T-helper 9 cell (primary cell): Measurements from ENCODE around the gene CALD1.

Experiments used
- DNase-seq: peaks from one replicate; pipeline ENCODE4 v3.0.0-alpha.2; 2020

CALD1 gene

GRCh38 chr7:134932707-134933370, 153.4 kb downstream of the CALD1 start:
- DNase-seq, result no peak

DNA sequence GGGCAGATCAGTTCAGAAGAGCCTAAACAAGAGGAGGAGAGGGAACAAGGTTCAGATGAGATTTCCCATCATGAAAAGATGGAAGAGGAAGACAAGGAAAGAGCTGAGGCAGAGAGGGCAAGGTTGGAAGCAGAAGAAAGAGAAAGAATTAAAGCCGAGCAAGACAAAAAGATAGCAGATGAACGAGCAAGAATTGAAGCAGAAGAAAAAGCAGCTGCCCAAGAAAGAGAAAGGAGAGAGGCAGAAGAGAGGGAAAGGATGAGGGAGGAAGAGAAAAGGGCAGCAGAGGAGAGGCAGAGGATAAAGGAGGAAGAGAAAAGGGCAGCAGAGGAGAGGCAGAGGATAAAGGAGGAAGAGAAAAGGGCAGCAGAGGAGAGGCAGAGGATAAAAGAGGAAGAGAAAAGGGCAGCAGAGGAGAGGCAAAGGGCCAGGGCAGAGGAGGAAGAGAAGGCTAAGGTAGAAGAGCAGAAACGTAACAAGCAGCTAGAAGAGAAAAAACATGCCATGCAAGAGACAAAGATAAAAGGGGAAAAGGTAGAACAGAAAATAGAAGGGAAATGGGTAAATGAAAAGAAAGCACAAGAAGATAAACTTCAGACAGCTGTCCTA, 154.1 kb downstream of the CALD1 start:
- DNase-seq, result no peak

GRCh38 chr7:134935701-134936100, 156.3 kb downstream of the CALD1 start:
- no peak for DNase-seq

- DNase-seq, result no peak
Observed at GRCh38 chr7:134936893-134937510, 157.6 kb downstream of the CALD1 start.

DNA sequence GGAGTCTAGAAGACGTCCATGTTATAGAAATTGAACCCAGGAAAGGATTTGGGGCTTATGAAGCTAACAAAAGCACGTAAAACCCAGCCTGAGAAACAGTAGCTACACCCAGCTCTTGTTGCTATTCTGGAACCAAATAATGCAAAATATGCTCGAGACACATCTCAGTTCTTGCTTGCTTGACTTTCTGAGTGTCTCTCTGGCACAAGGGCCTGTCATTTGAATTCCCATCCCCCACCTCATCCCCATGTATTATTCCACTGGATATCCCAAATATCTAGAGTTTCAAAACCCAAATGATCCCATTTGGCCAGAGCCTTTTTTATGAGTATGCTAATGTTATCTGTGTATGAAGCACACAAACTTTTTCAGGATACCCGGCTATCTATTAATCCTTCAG, 158.7 kb downstream of the CALD1 start:
- no peak for DNase-seq

DNA sequence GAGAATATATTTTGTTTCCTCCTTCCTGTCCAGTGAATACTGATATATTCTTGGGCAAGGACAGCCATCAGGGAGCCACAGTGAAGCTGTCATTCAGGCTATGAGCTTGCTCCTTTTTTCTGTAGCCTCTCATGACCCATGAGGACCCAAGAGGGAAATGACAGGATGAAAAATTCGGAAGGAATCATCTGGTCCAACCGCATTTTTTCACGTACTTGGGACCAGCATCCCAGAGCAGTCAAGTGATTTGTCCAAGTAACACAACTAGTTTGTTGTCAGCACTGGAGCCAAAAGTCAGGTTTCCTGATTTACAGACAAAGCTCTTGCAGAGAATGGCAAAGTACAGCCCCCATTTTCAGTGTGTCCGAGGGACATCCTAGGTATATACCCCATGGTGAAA, 159.7 kb downstream of the CALD1 start:
- DNase-seq, result no peak

GRCh38 chr7:134940729-134941128, 161.3 kb downstream of the CALD1 start:
- no peak for DNase-seq

DNA sequence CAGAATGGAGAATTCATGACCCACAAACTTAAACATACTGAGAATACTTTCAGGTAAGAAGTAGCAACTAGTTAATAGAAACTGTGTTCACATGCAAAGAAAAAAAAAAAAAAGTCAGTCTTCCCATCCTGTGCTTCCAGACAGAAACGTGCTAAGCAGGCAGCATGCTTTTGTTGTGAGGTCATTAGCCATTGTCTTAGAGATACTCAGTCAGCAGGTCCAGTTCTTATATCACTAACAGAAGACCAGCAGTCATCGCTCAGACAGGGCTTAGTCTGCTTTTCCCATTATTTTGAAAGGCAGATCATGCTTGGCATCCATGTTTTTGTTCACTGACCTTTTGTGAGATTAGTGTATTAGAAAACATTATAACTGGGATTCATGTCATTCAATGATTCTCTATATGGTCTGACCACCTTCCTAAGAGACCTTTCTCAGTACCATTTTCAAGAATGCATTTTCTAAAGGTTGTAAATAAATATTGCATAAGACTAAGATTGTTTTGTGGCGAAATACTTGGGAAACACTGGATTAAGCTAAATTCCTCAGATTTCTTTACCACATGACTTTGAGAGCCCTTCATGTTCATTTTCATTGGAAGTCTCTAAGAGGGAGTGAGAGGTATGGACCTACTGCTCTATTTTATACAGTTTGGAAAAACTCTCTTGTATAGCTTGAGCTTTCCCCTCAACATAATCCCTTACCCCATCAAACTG, 161.9 kb downstream of the CALD1 start:
- DNase-seq, result no peak

GRCh38 chr7:134941952-134942351, 162.5 kb downstream of the CALD1 start:
- DNase-seq, result no peak

- DNase-seq, result no peak
Observed at GRCh38 chr7:134942690-134943466, 163.4 kb downstream of the CALD1 start.

- no peak for DNase-seq
Observed at GRCh38 chr7:134943785-134944400, 164.5 kb downstream of the CALD1 start.

GRCh38 chr7:134945691-134946090, 166.3 kb downstream of the CALD1 start:
- no peak for DNase-seq

- no peak for DNase-seq
Observed at GRCh38 chr7:134946260-134946659, 166.8 kb downstream of the CALD1 start.

GRCh38 chr7:134947329-134947728, 167.9 kb downstream of the CALD1 start:
- DNase-seq, result no peak

GRCh38 chr7:134947831-134948230, 168.4 kb downstream of the CALD1 start:
- DNase-seq, result no peak

GRCh38 chr7:134948246-134948645, 168.8 kb downstream of the CALD1 start:
- no peak for DNase-seq

- DNase-seq, result no peak
Observed at GRCh38 chr7:134948736-134949135, 169.3 kb downstream of the CALD1 start.

GRCh38 chr7:134949171-134949570, 169.7 kb downstream of the CALD1 start:
- no peak for DNase-seq

- DNase-seq, result no peak
Observed at GRCh38 chr7:134954197-134955082, 175.0 kb downstream of the CALD1 start.

- no peak for DNase-seq
Observed at GRCh38 chr7:134957005-134957404, 177.6 kb downstream of the CALD1 start.

DNA sequence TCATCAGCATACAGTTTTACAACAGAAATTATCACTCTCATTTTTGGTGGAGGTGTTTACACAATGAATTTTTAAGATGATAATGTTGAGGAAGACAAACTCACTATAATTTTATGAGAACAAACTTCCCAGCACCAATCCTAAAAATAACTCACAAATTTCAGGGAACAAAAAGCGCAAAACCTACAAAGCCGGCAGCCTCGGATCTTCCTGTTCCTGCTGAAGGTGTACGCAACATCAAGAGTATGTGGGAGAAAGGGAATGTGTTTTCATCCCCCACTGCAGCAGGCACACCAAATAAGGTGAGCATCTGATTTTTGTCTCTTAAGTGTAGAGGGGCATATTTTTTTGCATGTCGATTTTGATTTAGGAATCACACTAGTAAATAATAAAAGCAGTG, 180.4 kb downstream of the CALD1 start:
- DNase-seq, result no peak
